GM12801 (cell line): ENCODE measurements around the gene SORCS3.

Experiments used
- CTCF ChIP-seq: IDR thresholded peaks from one replicate; pipeline ENCODE4 v1.5.1; 2011; ENCODE audit warnings: control low read depth; ENCODE audit not compliant: insufficient read length; ENCODE audit errors: extremely low read depth

The SORCS3 gene

GRCh38 chr10:105189463-105189800 is 548.3 kb downstream of the SORCS3 start:
- no peak for TF ChIP-seq CTCF

DNA sequence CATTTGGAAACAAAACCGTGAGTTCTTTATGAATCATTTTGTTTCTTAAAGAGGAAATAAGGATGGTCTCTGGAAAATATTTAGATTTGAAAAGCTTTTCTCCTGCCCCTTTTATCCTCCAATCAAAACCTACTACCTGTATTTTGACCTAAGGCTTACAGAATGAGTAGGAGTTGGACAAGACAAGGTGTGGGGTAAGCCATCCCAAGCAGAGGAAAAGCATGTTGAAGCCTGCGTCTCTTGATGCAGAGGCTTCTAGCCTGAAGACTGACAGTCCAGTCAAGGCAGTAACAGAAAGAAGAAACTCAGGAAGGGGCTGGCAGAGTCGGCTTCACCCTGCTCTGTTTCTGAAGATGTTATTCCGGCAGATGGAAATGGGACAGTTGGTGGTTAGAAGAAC is 551.1 kb downstream of the SORCS3 start:
- TF ChIP-seq CTCF, result no peak

DNA sequence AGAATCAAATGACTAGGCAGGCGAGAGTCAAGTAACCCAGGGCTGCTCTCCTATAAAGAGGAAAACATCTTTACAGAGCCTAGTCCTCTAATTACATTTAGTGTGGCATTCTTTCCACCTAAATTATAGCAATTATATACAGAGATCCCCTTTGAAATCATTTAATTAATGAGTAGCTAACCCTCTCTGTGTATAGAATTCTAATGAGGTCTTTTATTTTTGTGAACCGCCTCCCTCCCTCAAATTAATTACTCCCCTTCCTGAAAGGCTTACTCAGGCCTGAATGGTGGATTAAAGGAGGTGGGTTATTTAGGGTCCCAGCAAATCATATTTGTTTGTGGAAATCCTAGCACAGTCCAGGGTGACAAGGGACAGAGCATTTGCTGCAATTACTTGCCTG is 551.8 kb downstream of the SORCS3 start:
- TF ChIP-seq CTCF, result no peak

- TF ChIP-seq CTCF, result no peak
Measured at GRCh38 chr10:105195831-105196230, 554.7 kb downstream of the SORCS3 start.

- no peak for TF ChIP-seq CTCF
Measured at GRCh38 chr10:105197598-105198364, 556.7 kb downstream of the SORCS3 start.

DNA sequence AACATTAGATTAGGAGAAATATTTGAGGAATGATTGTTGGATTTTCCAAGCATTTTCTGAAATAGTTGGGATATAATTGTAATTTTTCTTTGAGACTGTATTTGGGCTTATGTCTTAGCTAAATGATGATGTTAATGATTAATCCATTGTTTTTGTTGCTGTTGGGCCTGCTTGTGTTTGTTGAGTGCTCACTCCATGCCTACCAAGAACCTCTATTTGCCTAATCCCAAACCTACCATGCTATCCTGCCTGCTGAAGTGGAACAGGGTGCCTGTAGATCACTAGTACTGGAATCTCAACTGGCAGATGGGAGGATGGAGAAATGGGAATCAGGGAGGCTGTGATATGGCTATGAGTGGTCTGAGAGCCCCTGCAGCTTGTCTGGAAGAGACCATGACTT is 565.5 kb downstream of the SORCS3 start:
- TF ChIP-seq CTCF, result no peak

DNA sequence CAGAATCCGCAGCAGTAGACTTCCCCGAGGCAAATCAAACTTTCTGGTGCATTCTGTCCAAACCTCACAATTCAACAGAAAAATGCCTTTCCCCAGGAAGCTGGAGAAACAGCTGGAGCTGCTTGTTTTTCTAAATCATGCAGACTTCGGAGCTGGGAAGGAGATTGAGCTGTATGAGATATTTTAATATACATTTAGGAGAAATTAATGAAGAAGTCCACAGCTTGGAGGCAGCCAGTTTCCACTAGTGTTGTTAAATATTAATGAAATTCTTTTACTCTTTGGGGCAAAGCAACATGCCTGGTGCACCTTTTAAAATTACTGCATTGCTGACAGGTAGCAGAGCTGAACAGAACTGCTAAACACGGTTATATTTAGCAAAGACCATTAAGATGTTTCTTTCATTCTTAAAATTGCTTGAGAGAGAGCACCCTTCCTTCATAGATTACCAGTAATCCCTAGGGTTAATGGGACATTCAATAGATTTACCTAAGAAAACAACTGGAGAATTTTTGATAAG is 566.4 kb downstream of the SORCS3 start:
- TF ChIP-seq CTCF, result no peak

DNA sequence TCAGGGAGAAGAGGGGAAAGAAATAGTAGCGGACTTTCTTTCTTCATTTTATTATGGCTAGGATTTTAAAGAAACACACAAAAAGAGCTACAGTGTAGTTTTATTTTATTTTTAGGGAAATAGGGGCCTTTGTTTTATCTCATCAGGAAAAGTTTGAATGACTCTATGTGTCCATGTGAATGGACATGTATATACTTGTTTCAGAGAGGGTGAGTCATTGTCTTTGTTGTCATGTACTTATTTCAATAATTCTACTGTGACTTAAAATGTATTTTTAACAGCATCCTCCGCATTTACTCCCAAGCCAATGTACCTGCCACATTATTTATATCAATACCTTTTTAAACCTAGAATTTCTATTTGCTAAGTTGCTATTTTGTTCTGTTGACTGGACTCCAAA is 569.5 kb downstream of the SORCS3 start:
- TF ChIP-seq CTCF, result no peak
